Heart left ventricle (tissue), 13 donors: ENCODE data around the gene MKLN1.

Source experiments
- POLR2A ChIP-seq, 2 donors: fragments of 450-650 bp; IDR thresholded peaks; one replicate each; pipeline ENCODE4 v1.6.1; 2017; ENCODE audit warnings: antibody characterized with exemption in 2 of 2, mild to moderate bottlenecking in 2 of 2, moderate library complexity in 2 of 2
- TF ChIP-seq, protein P1 (sequence below), 12 donors: fragments of 200-600 bp; sonication (generic) in 4 of 12; IDR thresholded peaks; one replicate each; pipeline versions ENCODE4 v1.5.0 to v1.8.0; 2018 to 2022; ENCODE audit warnings: antibody characterized with exemption in 12 of 12, mild to moderate bottlenecking in 5 of 12
- donor health status: ischemic (EF 13 %, LVEDD 7.1; RV severe dilation, severe dysfunction).
- donor health status: DM: no; HTN: yes; CAD: no.
- donor health status: DM: no; HTN: no; CAD: no.
- donor health status: ischemic (EF 25% LVEDD 6.9; RV normal size, moderate dysfunction).
- donor health status: ischemic (EF 25% LVEDD 5.7; RV mildly dilated, moderate dysfunction).
- donor health status: ischemic (EF 35%, LVEDD 5.7; RV mildly dilated, moderate dysfunction).
- donor health status: nonischemic (EF 11% LVEDD 7.7; RV severe dilation, severe dysfunction).
- donor health status: DM: yes; HTN: yes; CAD: no.
- donor health status: PGD.
- donor health status: ischemic (EF 29% LVEDD 5.4; RV normal size, mild dysfunction).
- donor health status: nonischemic (EF 23%, LVEDD 6.1; RV moderate dilation, normal function).

DNA sequence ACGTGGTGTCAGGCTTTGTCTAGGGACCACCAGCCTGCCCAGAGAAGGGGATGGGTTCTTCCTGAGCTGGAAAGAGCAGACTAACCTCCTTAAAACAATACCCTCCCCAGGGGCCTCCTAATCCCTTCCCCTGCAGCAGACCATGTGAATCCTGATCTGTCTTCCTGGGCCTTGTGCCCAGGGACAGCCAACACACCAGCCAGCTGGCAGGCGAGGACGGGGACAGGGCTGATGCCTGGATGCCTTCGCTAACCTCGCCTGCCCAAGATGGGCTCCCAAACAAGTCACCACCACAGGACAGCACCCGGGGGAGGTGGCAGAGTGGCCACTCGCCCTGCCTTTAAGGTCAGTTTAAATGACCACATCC, 211.1 kb downstream of the MKLN1 start:
- TF ChIP-seq, protein P1, sequence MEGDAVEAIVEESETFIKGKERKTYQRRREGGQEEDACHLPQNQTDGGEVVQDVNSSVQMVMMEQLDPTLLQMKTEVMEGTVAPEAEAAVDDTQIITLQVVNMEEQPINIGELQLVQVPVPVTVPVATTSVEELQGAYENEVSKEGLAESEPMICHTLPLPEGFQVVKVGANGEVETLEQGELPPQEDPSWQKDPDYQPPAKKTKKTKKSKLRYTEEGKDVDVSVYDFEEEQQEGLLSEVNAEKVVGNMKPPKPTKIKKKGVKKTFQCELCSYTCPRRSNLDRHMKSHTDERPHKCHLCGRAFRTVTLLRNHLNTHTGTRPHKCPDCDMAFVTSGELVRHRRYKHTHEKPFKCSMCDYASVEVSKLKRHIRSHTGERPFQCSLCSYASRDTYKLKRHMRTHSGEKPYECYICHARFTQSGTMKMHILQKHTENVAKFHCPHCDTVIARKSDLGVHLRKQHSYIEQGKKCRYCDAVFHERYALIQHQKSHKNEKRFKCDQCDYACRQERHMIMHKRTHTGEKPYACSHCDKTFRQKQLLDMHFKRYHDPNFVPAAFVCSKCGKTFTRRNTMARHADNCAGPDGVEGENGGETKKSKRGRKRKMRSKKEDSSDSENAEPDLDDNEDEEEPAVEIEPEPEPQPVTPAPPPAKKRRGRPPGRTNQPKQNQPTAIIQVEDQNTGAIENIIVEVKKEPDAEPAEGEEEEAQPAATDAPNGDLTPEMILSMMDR (IDR thresholded peaks at IDR 0.05): no peak
- no peak for TF ChIP-seq POLR2A (IDR thresholded peaks at IDR 0.05)
